ENCODE measurements around the gene SERPINB6.

DNA sequence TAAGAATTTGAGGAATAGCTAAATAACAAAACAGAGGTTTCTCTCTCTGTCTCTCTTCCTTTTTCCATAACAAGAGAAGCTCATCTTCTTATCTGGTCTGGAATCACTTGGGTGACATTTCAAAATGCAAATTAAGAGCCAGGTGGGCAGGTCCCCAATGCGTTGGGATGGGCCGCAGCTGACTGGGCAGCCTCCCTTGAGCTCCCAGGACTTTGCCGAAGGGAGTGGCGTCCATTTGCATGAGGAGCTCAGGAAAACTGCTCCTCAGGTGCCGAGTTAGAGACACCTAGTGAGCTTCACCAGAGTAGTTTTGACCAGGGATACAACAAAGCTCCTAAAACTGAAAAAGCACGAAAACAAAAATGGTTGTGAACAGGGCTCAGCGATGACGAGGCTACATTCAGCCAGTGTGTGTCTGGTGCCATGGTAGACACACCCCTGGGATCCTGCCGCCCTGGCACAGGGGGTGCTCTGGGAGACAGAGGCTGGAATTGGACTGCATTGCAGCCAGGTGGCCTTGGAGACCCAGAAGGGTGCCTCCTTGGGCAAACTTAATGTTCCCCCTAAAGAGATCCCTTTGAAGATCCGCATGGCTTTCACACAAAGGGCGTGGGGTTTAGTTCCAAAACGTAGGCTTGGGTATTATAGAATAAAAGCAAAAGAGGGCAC lies 13.5 kb upstream of the SERPINB6 start:
- TF ChIP-seq, protein P1, sequence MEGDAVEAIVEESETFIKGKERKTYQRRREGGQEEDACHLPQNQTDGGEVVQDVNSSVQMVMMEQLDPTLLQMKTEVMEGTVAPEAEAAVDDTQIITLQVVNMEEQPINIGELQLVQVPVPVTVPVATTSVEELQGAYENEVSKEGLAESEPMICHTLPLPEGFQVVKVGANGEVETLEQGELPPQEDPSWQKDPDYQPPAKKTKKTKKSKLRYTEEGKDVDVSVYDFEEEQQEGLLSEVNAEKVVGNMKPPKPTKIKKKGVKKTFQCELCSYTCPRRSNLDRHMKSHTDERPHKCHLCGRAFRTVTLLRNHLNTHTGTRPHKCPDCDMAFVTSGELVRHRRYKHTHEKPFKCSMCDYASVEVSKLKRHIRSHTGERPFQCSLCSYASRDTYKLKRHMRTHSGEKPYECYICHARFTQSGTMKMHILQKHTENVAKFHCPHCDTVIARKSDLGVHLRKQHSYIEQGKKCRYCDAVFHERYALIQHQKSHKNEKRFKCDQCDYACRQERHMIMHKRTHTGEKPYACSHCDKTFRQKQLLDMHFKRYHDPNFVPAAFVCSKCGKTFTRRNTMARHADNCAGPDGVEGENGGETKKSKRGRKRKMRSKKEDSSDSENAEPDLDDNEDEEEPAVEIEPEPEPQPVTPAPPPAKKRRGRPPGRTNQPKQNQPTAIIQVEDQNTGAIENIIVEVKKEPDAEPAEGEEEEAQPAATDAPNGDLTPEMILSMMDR (IDR thresholded peaks at IDR 0.05) = no peak
- no peak for TF ChIP-seq POLR2A (IDR thresholded peaks at IDR 0.05)

Measured in uterus (tissue), 2 donors.